GM11168 (cell line): ENCODE data around the gene SRSF4.

Experiments used
- in situ Hi-C: fragments of 300-500 bp; cut with MboI; formaldehyde crosslinking; loops from one replicate; pipeline ENCODE4 v1.12.0; 2022; ENCODE audit warnings: low sequenced_read_pairs; ENCODE audit not compliant: unreplicated experiment

The SRSF4 gene

GRCh38 chr1:29105822-29106221 lies 75.9 kb downstream of the SRSF4 start:
- in situ Hi-C loops = no loop called here

GRCh38 chr1:29100487-29100886 lies 81.2 kb downstream of the SRSF4 start:
- in situ Hi-C loops = no loop called here

GRCh38 chr1:29099286-29099685 lies 82.4 kb downstream of the SRSF4 start:
- in situ Hi-C loops = no loop called here
